Suppressor macrophage treated with lipopolysaccharide for 1 hour (primary cell): ENCODE data around the gene EYS.

ENCODE experiments used
- DNase-seq, 3 donors: peaks; one replicate each; pipeline ENCODE4 v3.0.0-alpha.2; 2020 to 2022

The EYS gene

DNA sequence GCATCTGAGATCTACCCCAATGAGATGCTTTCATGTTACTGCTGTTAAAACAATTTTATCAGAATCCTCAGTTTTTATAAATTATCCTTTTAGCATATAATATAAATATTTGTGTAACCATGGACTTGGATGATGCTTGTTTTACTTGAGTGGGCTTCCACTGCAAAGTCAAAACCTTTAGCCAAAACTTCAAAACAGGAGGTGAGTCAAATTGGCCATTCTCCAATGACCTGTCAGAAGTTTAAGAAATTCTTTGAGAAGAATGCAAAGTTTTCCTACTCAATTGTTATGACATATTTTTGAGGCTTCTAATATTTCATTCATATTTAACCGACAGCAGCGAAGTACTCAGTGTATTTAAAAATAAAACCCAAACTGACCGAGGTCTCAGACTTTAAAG is 507.9 kb downstream of the EYS start:
- DNase-seq: no peak

- DNase-seq: no peak
Measured at GRCh38 chr6:65191471-65191870, 515.6 kb downstream of the EYS start.

GRCh38 chr6:65189236-65189881 is 517.7 kb downstream of the EYS start:
- DNase-seq: no peak

GRCh38 chr6:65186826-65187225 is 520.2 kb downstream of the EYS start:
- DNase-seq: no peak

DNA sequence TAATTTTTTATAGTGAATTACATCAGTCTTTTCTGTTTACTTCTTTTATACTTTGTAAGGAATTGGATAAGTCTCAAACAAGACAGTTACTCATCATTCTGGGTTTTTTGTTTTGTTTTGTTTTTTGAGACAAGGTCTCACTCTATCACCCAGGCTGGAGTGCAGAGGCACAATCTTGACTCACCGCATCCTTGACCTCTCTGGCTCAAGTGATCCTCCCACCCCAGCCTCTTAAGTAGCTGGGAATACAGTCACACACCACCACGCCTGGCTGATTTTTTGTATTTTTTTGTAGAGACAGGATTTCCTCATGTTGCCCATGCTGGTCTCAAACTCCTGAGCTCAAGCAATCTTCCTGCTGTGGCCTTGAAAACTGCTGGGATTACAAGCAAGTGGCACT is 524.3 kb downstream of the EYS start:
- DNase-seq: no peak

DNA sequence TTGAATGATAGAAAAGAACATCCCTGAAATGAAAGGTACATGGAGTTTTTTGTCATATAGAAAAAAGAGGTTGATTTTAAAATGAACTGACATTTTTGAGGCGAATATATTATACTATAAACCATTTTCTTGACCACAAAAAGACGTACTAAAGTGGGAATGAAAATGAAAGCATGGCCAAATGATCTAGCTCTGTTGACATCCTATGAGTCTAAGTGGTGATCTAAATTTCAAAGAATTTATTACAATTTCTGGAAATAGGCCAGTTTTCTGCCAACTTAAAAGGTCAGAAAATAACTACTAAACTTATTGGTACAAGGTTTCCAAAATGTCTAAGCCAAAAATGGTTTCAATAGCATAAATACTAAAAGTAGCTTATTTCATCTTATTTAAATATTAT is 536.8 kb downstream of the EYS start:
- DNase-seq: no peak

GRCh38 chr6:65161661-65162060 is 545.4 kb downstream of the EYS start:
- no peak for DNase-seq

DNA sequence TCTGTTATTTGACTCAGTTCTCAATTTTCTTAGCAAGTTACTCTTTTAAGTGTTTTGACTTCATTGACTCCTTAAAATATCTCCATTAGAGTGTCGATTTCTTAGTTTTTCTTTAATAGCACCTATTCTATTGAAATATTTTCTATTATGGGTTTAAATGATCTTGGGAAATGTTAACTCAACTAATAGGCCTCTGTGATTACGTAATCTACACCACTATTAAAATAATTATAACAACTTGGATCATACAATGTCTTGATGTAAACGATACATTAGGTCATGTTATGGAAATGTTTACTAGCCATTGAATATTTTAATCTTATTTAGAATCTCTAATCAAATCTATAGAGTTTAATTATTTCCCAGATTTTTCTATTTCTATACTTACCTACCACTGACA is 550.0 kb downstream of the EYS start:
- DNase-seq: no peak

GRCh38 chr6:65155083-65155482 is 551.9 kb downstream of the EYS start:
- no peak for DNase-seq

DNA sequence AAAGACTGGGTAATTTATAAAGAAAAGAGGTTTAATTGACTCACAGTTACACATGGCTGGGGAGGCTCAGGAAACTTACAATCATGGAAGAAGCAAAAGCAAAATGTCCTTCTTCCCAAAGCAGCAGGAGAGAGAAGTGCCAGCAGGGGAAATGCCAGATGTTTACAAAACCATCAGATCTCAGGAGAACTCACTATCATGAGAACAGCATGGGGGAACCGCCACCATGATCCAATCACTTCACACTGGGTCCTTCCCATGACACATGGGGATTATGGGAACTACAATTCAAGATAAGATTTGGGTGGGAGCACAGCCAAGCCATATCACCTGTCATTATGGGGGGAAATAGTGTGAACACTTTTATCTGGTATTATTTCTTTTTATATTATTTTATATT is 557.2 kb downstream of the EYS start:
- no peak for DNase-seq

DNA sequence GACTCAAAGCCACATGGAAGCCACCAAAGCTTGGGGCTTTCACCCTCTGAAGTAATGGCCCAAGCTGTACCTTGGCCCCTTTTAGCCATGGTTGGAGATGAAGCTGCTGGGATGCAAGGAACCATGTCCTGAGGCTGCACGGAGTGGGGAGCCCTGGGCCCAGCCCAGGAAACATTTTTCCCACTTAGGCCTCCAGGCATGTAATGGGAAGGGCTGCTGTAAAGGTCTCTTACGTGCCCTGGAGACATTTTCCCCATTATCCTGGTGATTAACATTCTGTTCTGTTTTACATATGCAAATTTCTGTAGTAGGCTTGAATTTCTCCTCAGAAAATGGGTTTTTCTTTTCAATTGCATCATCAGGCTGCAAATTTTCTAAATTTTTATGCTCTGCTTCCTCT is 558.2 kb downstream of the EYS start:
- DNase-seq: no peak

GRCh38 chr6:65135567-65135966 is 571.5 kb downstream of the EYS start:
- DNase-seq: no peak

- DNase-seq: no peak
Measured at GRCh38 chr6:65126667-65127066, 580.4 kb downstream of the EYS start.

- peak in 2 of 3 donors; percentile 2 to 5 for DNase-seq
Measured at GRCh38 chr6:65123521-65123920, 583.5 kb downstream of the EYS start.

DNA sequence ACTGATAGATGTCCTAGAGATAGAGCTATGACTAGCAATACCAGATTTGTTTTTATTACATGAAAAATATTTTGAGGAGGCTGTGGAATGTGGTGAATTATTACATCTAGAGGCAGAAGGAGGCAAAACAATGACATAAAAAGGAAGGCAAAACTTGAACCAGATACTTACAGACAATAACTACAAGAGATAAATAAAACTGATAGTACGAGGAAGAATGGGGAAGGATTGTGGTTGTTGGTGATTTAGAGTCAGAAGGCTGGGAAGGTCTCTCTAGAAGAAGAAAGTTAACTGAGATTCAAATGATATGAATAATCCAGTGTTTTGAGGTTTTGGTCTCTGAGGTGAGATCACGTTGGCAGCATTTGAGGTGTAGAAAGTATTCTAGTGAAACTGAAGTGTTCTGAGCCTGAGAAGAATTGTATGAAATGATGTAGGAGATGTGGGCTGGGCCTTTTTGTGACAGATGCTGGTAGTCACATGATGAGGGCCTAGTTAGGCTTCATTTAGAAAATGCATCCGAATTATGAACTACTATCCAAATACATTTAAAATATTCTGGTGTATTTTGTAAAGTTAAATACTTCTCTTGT is 589.1 kb downstream of the EYS start:
- no peak for DNase-seq

GRCh38 chr6:65116326-65116725 is 590.7 kb downstream of the EYS start:
- no peak for DNase-seq

DNA sequence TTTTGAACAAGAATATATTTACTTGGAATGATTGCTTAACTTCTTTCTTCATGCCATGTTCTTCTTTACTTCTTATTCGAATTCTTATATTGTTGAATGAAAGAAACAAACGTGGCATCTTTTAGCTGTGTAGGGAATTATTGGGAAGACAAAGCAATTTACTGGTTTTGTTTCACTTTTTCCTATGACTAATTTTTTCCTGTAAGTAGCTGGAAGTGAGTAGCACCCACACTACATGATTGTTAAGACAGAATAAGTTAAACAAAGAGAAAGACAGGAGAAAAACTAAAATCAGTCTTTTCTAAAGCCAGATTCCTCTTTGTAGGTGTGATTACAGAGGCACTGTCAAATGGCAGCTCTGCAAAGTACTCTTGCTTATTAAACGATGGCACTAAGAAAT is 593.4 kb downstream of the EYS start:
- DNase-seq: no peak

- no peak for DNase-seq
Measured at GRCh38 chr6:65112435-65112834, 594.6 kb downstream of the EYS start.

DNA sequence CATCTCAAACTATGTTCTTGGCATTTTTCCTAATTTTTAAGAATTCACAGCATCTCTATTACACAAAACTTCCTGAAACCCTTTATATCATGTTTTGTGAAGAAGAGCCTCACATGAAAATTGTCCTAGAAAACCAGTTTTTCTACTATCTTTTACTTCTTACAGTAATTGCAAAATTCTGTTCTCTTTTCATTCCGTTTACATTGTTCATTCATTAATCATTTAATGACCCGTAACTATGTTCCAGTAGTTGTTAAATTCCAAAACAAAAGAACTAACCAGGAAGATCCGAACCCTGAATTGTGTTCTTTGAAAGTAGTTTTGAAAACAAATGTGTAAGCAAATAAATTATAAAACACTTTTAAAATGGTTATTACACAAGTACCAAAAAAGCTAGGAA is 597.0 kb downstream of the EYS start:
- no peak for DNase-seq

DNA sequence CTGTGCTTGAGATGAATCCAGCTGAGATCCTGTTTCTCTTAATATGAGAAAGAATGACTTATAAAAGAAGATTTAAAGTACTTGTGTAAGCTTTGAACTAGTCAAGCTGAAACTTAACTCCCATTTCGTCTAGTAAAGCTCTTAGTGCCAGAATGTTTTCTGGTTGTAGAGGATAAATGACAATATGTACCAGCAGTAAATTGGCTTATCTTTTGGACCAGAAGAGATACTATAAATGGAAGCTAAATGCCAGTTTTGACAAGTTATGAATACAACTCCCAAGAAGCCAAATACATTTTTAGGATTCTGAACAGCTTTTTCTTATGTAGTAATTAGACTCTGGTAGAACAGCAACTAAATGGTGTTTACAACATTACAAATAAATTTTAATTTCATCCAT is 608.7 kb downstream of the EYS start:
- no peak for DNase-seq

DNA sequence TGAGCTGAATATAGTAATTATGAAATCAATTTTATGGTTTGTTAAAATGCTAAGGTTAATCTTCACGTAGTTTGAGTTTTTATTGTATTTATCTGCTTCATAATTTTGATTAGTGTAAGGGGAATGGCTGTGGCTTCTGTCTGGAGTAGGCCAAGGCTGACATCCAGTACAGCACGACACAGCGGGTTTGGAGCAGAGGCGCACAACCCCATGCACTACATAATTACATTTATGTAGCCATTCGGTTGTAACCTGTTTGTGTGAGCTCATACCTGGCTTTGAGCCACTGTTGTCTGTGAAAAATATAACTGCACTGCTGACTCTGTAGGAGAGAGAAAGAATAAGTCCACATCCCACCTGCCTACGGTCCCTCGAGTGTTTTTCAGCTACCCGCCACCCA is 615.5 kb downstream of the EYS start:
- no peak for DNase-seq

GRCh38 chr6:65088575-65088974 is 618.5 kb downstream of the EYS start:
- no peak for DNase-seq

- no peak for DNase-seq
Measured at GRCh38 chr6:65081756-65082155, 625.3 kb downstream of the EYS start.

- no peak for DNase-seq
Measured at GRCh38 chr6:65075705-65076230, 631.3 kb downstream of the EYS start.

- no peak for DNase-seq
Measured at GRCh38 chr6:65072500-65072899, 634.5 kb downstream of the EYS start.
